Caco-2 (cell line): ENCODE measurements around the gene AS3MT. TPM values are rescaled to one million over a fixed set of nuclear protein-coding genes. Genes with fewer than 3 reads are reported as not detected.
A peak's percentile ranks its signal among the peaks of the same experiment; 100 is the strongest.
"Not testable (repeated sequence)": the region's sequence is repeated elsewhere in the genome, so short reads cannot be mapped to it uniquely, and the experiment has no call there.

Experiments
- BruUV-seq: library from RNA; stranded (reverse); fragments of 400-500 nt; replicated peaks from 2 replicates; lab custom pipeline; 2021; lab: Mats Ljungman, UMichigan
- CTCF ChIA-PET: fragments of 300-600 bp; sonication (Branson Sonifier 250); formaldehyde crosslinking; loops from one replicate; lab custom pipeline; 2022; ENCODE audit warnings: antibody characterized with exemption; lab: Charles Lee
- POLR2A ChIA-PET: fragments of 300-600 bp; sonication (Branson Sonifier 250); formaldehyde crosslinking; loops from one replicate; lab custom pipeline; 2022; ENCODE audit warnings: antibody characterized with exemption; lab: Charles Lee
- DNase-seq, 2 experiments: peaks; one replicate each; pipeline versions ENCODE4 v3.0.0 to v3.0.0-alpha.2; 2020 to 2022
- H3K27me3 ChIP-seq: replicated peaks from 2 replicates; pipeline ENCODE4 v1.6.0; 2011; ENCODE audit warnings: low read length; ENCODE audit not compliant: control insufficient read depth, insufficient read depth
- H3K36me3 ChIP-seq: 2 replicates; pipeline ENCODE4 v1.5.1; 2011; ENCODE audit warnings: low read length; ENCODE audit not compliant: control insufficient read depth, insufficient read depth
- H3K4me1 ChIP-seq: fragments of 250-450 bp; sonication (Bioruptor Pico); 2 replicates; pipeline ENCODE4 v1.5.1; 2020; ENCODE audit warnings: mild to moderate bottlenecking
- H3K4me3 ChIP-seq: 2 replicates; pipeline ENCODE4 v1.5.1; 2011; ENCODE audit warnings: low read depth, mild to moderate bottlenecking, control low read depth, low read length
- H3K9me3 ChIP-seq: fragments of 250-450 bp; sonication (Bioruptor Pico); 2 replicates; pipeline ENCODE4 v1.5.1; 2020; ENCODE audit warnings: mild to moderate bottlenecking, moderate library complexity
- H3K27ac Mint-ChIP-seq: one replicate; pipeline ENCODE4 v1.8.0; 2022; ENCODE audit warnings: mixed read lengths; ENCODE audit not compliant: unreplicated experiment
- H3K27me3 Mint-ChIP-seq: one replicate; pipeline ENCODE4 v1.8.0; 2022; ENCODE audit warnings: mixed read lengths; ENCODE audit not compliant: insufficient read depth, unreplicated experiment
- H3K36me3 Mint-ChIP-seq: one replicate; pipeline ENCODE4 v1.8.0; 2022; ENCODE audit warnings: mild to moderate bottlenecking, mixed read lengths; ENCODE audit not compliant: insufficient read depth, unreplicated experiment
- H3K4me1 Mint-ChIP-seq: one replicate; pipeline ENCODE4 v1.8.0; 2022; ENCODE audit warnings: low read depth, mixed read lengths; ENCODE audit not compliant: unreplicated experiment
- H3K4me3 Mint-ChIP-seq: one replicate; pipeline ENCODE4 v1.8.0; 2022; ENCODE audit warnings: mild to moderate bottlenecking, moderate library complexity, mixed read lengths; ENCODE audit not compliant: unreplicated experiment
- H3K9me3 Mint-ChIP-seq: one replicate; pipeline ENCODE4 v1.8.0; 2022; ENCODE audit warnings: mixed read lengths; ENCODE audit not compliant: unreplicated experiment
- CTCF ChIP-seq, 2 experiments: fragments of 200-600 bp in 1 of 2; IDR thresholded peaks; 1 replicate in 1 of 2; 2 replicates in 1 of 2; pipeline versions ENCODE4 v1.5.1 to v1.8.0; 2011 to 2022; ENCODE audit warnings: antibody characterized with exemption in 1 of 2, control low read depth in 1 of 2, inconsistent platforms in 1 of 2, low read depth in 1 of 2, low read length in 1 of 2, mild to moderate bottlenecking in 1 of 2, moderate library complexity in 1 of 2; ENCODE audit not compliant: insufficient read depth in 1 of 2, severe bottlenecking in 1 of 2, unreplicated experiment in 1 of 2
- intact Hi-C: fragments of 100-400 bp; cut with micrococcal nuclease; formaldehyde crosslinking; loops from one replicate; pipeline ENCODE4 v1.10.0; 2022; ENCODE audit not compliant: unreplicated experiment
- total RNA-seq: library from RNA; stranded (reverse); gene quantifications from 2 replicates; pipeline ENCODE4 v1.2.3, GENCODE V29; 2022

AS3MT gene
- total RNA-seq, 1 experiment from 2014 or later = 6.4 TPM

GRCh38 chr10:102834143-102834542 is 35.1 kb upstream of the AS3MT start:
- Mint-ChIP-seq H3K4me1 (peaks cover 16% of the 10 kb centered on the region), H3K9me3 (peaks cover 15% of the 10 kb centered on the region), H3K4me3 (no peak overlapping the region), H3K36me3 (peaks cover 7% of the 10 kb centered on the region), H3K27me3 (no peaks in the 10 kb centered on the region), H3K27ac (no peak overlapping the region)
- Histone ChIP-seq H3K4me3 (no peak overlapping the region), H3K4me1 (peaks cover 14% of the 10 kb centered on the region; the same call in 1 of the 2 replicates), H3K27me3 (no peaks in the 10 kb centered on the region), H3K36me3 (no peaks in the 10 kb centered on the region), H3K9me3 (peaks cover 29% of the 10 kb centered on the region)
- POLR2A ChIA-PET = no interaction called here
- no peak for DNase-seq
- no TSS peak for BruUV-seq
- CTCF ChIA-PET = interaction anchor here (0.5 to 1.4 kb wide), 5 partner anchors 12 to 81 kb away, joined by 3 to 5 read pairs (median 4); no protein-coding TSS in a partner anchor
- no peak for TF ChIP-seq CTCF (IDR thresholded peaks at IDR 0.05; ENCODE audit: insufficient read depth in 1 of 2, low read depth in 1 of 2, low read length in 1 of 2, severe bottlenecking in 1 of 2, unreplicated experiment in 1 of 2)
- intact Hi-C loops = loop anchor here (2.0 to 10.0 kb wide), 2 partner anchors 35 to 411 kb away; partner anchors contain the start of genes AS3MT and RPEL1

- Histone ChIP-seq H3K4me3 (no peak overlapping the region), H3K4me1 (peaks cover 14% of the 10 kb centered on the region; the same call in 1 of the 2 replicates), H3K36me3 (no peaks in the 10 kb centered on the region), H3K9me3 (peaks cover 32% of the 10 kb centered on the region), H3K27me3 (no peaks in the 10 kb centered on the region)
- Mint-ChIP-seq H3K4me3 (no peak overlapping the region), H3K27ac (no peak overlapping the region), H3K9me3 (peaks cover 15% of the 10 kb centered on the region), H3K36me3 (peaks cover 7% of the 10 kb centered on the region), H3K4me1 (peaks cover 16% of the 10 kb centered on the region), H3K27me3 (no peaks in the 10 kb centered on the region)
- DNase-seq = peak; percentile 82 to 84
- POLR2A ChIA-PET = no interaction called here
- intact Hi-C loops = loop anchor here (1.0 to 10.0 kb wide), 6 partner anchors 34 to 410 kb away; partner anchors contain the start of genes AS3MT and RPEL1
- no TSS peak for BruUV-seq
- CTCF ChIA-PET = interaction anchor here (0.6 to 1.9 kb wide), 8 partner anchors 11 to 134 kb away, joined by 3 to 19 read pairs (median 5); partner anchors contain the start of gene CNNM2
- TF ChIP-seq CTCF (IDR thresholded peaks at IDR 0.05; ENCODE audit: insufficient read depth in 1 of 2, low read depth in 1 of 2, low read length in 1 of 2, severe bottlenecking in 1 of 2, unreplicated experiment in 1 of 2) = peak; percentile 88 to 91
These were observed 34.2 kb upstream of the AS3MT start for GRCh38 chr10:102835007-102835482.

- peaks cover 7% of the 10 kb centered on the region for H3K36me3 Mint-ChIP-seq
- peaks cover 26% of the 10 kb centered on the region for H3K9me3 Mint-ChIP-seq
- Histone ChIP-seq H3K27me3 (no peaks in the 10 kb centered on the region), H3K4me1 (peaks cover 14% of the 10 kb centered on the region; the same call in 1 of the 2 replicates), H3K36me3 (no peaks in the 10 kb centered on the region), H3K9me3 (peaks cover 34% of the 10 kb centered on the region), H3K4me3 (no peak within 1 kb of the TSS)
- ChIA-PET CTCF (interaction anchor here (1.1 kb wide), 1 partner anchor 65 kb away, joined by 3 read pairs; no protein-coding TSS in a partner anchor), POLR2A (no interaction called here)
- no peak for TF ChIP-seq CTCF (IDR thresholded peaks at IDR 0.05; ENCODE audit: insufficient read depth in 1 of 2, low read depth in 1 of 2, low read length in 1 of 2, severe bottlenecking in 1 of 2, unreplicated experiment in 1 of 2)
- intact Hi-C loops = loop anchor here (10.0 kb wide), 1 partner anchor 408 kb away; the partner anchor contains the start of gene RPEL1
- H3K4me3 Mint-ChIP-seq = no peak within 1 kb of the TSS
- peak within 1 kb of the TSS; percentile 15 for H3K27ac Mint-ChIP-seq
- no peaks in the 10 kb centered on the region for H3K27me3 Mint-ChIP-seq
- DNase-seq = no peak
- BruUV-seq = no TSS peak
- peaks cover 16% of the 10 kb centered on the region for H3K4me1 Mint-ChIP-seq
These were observed 32.0 kb upstream of the AS3MT start, which contains the start of gene CYP17A1 for GRCh38 chr10:102837230-102837721. Gene CYP17A1 (minus strand): TSS chr10:102837413. CDS start chr10:102837361, 52 bp downstream.

- peaks cover 37% of the 10 kb centered on the region for H3K9me3 Mint-ChIP-seq
- POLR2A ChIA-PET, H3K27me3 ChIP-seq, H3K36me3 Mint-ChIP-seq, BruUV-seq, H3K27me3 Mint-ChIP-seq, CTCF ChIA-PET, H3K36me3 ChIP-seq, H3K4me3 Mint-ChIP-seq, H3K4me3 ChIP-seq: not testable (repeated sequence)
- DNase-seq = peak in 1 of 2 experiments; percentile 42
- intact Hi-C loops = loop anchor here (10.0 kb wide), 1 partner anchor 406 kb away; the partner anchor contains the start of gene RPEL1
- Histone ChIP-seq H3K9me3 (peaks cover 36% of the 10 kb centered on the region), H3K4me1 (peaks cover 14% of the 10 kb centered on the region; the same call in 1 of the 2 replicates)
- peak overlapping the region; percentile 15 for H3K27ac Mint-ChIP-seq
- H3K4me1 Mint-ChIP-seq = peaks cover 16% of the 10 kb centered on the region
These were observed 30.9 kb upstream of the AS3MT start for GRCh38 chr10:102838276-102838927.
